GM21423 (cell line): ENCODE results near the gene CSNK1G1.

ENCODE experiments used
- ATAC-seq: cut with Tn5 transposase; IDR thresholded peaks from one replicate; pipeline ENCODE4 v1.9.1; 2021; ENCODE audit warnings: mild to moderate bottlenecking, moderate library complexity; ENCODE audit not compliant: unreplicated experiment

CSNK1G1 gene

DNA sequence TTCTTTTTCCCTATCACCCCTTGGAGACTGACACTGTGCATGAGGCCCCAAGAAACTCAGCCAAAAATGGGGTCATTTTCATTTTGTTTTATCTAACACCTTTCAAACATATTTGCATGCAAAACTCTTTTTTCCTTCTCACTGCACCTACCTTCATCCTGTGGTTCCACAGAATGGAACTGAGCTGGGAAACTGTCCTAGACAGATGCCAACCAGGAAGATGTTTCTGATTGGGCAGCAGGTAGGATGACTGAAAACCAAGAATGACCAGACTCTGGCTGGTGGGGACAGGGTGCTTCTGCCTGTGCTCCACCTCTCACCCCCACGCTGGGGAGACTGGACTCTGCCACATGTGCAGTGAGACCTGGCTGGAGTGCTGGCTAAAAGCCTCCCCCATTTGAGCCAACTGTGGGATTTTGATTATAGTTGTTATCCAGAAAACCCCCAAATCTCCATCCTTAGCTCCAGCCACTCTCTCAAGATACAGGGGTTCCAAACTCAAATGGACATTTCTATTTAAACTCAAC is 198.3 kb downstream of the CSNK1G1 start:
- no peak for ATAC-seq

DNA sequence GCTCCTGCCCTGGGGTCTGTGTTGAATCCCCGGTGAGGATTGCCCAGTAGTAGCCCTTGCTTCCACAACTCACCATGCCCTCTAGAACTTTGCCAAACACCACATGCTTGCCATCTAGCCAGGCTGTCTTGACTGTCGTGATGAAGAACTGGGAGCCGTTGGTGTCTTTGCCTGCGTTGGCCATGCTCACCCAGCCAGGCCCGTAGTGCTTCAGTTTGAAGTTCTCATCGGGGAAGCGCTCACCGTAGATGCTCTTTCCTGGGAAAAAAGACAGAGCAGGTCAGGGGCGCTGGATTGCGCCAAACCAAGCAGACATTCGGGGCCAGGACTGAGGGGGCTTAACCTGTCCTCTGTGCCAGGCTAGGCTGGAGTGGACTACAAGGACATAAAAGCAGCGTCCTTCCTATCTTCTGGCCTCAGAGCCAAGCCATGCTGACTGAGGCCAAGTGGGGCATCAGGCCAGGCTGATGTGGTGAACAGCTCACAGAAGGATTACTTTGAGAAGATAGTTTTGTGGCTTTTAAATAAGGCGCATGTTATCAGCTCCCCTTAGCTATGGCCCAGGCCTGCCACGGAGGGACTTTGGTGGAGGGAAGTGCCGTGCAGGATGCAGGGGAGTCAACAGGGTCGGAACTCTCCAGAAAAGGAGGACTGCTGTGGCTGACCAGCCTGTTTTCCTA is 199.2 kb downstream of the CSNK1G1 start:
- no peak for ATAC-seq

GRCh38 chr15:64155802-64156651 is 199.9 kb downstream of the CSNK1G1 start:
- ATAC-seq: no peak

DNA sequence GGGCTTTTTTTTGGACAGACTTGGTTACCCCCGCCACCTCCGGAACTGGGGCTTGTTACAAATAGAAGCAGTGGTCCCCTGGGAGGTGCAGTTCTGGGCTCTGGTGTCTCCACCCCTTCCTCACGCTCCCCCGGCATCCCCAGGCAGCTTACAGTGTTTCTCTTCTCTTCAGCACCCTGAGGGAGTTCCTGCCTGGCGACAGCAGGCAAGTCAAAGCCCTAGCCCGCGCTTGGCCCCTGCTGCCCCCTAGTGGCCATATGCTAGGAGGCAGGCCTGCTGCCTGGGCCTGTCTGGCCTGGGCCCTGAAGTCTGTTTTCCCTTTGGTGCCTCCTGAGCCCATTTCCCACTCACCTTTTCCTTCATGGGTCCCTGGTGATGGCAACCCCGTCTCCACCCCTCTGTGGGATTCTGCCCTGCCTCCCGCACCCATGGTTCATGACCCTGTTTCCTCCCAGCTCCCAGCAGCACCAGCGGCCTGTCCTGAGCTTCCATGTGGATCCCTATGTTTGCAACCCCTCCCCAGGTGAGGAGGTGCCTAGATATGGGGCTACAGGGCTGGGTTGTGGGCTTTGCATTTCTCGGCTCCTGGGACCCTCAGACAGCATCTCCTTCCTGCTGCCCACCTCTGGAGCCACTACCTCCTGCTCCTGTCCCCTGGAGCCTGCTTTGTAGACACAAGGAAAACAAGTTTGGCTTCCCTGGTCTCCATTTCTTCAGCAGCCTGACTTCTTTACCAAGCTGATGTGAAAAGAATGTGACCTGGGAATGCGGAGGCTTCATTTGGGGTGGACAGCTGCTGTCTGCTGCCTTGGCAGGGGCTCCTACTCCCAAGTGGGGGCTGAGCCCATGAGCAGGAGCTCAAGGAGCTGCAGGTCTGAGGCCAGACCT is 202.2 kb downstream of the CSNK1G1 start:
- peak; percentile 55 for ATAC-seq

DNA sequence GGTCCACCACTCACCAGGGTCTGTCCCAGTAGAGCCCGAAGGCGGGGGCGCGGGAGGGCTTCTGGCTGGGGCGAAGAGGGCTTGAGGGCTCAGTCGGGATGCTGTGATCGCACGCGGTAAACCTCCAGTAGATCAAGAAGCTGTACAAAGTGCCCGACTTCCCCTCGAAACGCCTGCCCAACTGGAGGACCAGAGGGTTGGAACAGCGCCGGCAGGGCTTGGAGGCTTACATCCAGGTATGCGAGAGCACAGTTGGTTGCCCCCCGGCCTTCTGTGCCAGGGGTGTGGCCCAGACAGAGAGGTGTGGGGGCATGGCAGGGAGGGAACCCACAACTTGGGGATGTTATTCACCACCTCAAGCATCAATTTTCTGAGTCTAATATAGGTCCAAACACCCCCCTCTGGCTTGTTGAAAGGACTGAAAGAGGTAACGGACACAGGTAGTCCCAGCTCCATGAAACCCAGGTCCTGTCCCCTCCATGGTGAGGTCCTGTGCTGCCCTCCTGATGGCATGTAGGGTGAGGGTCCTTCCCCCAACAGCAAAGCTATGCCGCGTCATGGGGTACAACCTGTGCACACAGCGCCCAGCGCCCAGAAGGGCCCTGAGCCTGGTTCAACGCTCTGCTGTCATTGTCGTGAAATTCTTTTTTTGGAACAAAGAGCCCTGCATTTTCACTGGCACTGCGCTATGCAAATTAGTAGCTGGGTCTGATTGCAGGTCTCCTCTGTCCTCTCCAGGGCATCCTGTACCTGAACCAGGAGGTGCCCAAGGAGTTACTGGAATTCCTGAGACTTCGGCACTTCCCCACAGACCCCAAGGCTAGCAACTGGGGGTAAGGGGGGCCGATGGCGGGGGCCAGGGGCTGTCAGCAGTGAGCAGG is 203.2 kb downstream of the CSNK1G1 start:
- ATAC-seq: peak; percentile 18

DNA sequence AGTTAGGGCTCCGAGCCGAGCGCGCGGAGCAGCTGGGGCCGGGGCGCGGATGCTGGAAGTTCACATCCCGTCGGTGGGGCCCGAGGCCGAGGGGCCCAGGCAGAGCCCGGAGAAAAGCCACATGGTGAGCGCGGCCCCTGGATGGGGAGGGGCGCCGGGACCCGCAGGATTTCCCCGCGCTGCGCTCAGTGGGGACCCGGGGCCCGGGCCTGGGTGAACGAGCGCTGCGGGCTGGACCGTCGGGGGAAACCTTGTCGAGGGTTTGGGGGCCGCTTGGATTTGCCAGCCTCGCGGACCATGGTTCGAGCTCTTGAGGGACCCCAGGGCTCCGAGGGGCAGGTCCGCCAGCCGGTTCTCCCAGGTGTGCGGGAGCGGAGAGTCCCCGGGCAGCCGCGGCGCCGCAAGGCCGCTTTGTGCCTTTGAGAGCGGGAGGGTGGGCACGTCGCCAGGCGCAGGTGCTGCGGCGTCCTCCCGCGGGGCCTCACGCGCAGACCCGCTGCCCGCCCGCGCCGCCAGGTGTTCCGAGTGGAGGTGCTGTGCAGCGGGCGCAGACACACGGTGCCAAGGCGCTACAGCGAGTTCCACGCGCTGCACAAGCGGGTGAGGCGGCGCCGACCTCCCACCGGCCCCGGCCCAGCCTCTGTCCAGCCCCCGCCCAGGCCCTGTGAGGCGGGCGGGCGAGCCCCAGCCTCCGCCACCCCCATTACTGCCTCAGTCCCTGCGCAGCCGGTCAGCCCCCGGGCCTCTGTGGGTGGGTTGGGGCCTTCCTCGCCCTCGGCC is 204.1 kb downstream of the CSNK1G1 start, which contains the start of gene SNX22:
Gene SNX22 (plus strand): TSS at position 5 of the 780 bp plus-strand sequence. CDS start 45 bp downstream, at position 50.
- ATAC-seq: peak; percentile 7

DNA sequence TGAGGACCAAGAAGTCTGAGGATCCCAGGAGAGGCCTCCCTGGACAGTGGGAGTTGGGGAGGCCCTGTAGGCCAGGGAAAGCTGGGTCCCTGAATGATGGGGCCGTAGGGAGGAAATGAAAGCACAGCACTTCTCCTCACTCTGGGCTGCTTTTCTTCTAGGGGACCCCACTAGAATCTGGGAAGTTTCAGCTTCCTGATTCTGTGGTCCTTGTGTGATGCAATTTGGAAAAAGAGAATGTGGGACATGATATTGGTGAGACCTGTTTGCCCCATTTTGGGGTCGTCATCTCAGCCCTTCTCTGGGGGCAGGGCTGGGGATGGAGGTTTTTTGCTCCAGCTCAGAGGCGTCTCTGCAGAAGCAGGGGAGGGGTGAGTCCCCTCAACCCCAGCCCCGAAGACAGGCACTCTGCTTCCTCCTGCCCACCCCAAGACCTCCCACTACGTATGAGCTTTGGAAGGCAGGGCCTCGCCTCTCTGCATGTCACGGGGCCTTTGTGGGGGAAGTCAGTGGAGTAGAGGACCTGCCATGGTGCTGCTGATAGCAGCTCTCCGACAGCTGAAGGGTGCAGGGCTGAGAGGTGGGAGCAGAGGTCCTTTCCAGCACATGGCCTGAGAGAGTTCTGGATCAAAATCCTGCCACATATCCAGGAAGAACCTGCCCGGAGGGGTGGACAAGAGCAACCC is 205.9 kb downstream of the CSNK1G1 start:
- no peak for ATAC-seq

DNA sequence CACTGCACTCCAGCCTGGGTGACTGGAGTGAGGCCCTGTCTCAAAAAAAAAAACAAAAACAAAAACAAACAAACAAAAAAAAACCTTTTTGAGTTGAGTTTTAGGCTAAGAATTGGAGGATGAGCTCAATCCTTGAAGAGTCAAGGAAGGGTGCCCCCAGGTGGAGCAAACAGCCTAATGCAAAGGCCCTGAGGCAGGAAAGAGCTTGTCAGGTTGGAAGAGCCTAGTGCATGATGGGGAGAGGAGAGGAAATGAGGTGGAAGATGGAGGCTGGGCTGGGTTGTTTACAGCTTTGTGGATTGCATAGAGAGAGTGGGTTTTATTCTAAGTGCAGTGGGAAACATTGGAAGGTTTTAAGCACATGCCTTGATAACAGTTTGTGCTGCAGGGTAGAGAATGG is 206.5 kb downstream of the CSNK1G1 start:
- no peak for ATAC-seq

DNA sequence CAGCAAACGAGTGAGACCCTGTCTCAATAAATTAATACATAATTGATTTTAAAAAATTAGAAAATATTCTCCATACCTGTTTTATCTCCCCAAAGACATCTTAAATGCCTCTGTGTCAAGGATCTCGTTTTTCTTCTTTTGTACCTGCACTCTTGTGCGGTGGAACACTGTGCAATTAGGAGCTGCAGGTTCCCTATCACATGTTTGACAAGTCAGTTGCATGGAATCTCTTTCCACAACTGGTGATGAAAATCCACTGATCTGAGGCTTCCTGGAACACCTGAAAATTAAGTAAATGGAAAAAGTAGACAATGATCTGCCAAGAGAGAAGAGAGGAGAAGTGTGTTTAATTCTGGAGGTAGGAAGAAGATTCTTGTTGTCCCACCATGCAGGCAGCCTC is 207.4 kb downstream of the CSNK1G1 start:
- no peak for ATAC-seq

GRCh38 chr15:64148168-64148567 is 207.8 kb downstream of the CSNK1G1 start:
- ATAC-seq: no peak

GRCh38 chr15:64146885-64147681 is 208.9 kb downstream of the CSNK1G1 start:
- ATAC-seq: no peak

- ATAC-seq: no peak
These were observed 209.5 kb downstream of the CSNK1G1 start for GRCh38 chr15:64146520-64146884.

DNA sequence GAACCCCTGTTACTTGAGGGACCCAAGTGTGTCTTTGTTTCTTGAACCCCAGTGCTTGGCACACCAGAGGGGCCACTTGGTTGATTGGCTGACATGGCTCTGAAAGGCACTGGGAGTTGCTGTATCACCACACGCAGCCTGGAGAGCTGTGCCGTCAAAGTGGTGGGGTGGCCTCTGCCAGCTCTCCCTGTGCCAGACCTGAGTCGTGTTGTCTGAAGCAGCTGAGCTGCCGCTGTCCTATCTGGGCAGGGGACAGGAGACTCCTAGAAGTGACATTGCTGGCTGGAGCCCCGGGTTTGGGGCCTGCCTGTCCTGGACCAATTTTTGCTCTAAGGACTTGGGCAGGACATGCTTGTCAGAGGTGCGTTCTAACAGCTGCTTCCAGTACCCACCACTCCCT is 209.9 kb downstream of the CSNK1G1 start:
- no peak for ATAC-seq

DNA sequence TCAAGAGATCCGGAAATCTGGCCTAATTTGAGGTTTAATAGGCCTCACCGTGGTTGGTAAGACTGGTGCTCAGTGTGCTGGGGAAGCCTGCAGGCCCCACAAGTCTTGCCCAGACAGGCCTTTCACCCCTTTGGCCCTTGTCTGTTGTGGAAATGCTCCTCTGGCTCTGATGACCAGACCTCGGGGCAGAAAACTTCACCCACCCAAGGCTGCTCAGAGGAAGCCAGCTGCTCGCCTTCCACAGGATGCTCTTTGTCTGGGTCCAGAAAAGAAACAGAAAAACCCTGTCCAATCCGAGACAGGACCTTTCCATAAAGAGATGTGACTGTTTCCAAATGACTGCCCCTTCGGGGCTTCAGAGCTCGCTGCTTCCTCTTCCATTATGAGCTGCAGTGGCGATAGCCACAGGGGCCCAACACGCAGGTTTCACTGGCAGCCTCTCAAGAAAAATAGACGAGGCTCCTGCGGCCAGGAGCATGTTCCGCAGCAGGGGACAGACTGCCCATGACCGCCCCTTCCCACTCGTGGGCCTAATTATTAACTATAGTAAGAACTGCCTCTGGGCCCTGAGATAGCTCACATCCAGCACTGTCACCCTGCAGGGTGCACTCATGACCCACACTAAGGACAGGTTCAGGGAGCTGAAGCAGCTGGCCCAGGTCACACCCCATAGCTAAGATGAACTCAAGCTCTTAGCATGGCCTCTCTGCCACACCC is 211.2 kb downstream of the CSNK1G1 start:
- peak; percentile 65 for ATAC-seq

- no peak for ATAC-seq
These were observed 211.8 kb downstream of the CSNK1G1 start for GRCh38 chr15:64144192-64144564.

DNA sequence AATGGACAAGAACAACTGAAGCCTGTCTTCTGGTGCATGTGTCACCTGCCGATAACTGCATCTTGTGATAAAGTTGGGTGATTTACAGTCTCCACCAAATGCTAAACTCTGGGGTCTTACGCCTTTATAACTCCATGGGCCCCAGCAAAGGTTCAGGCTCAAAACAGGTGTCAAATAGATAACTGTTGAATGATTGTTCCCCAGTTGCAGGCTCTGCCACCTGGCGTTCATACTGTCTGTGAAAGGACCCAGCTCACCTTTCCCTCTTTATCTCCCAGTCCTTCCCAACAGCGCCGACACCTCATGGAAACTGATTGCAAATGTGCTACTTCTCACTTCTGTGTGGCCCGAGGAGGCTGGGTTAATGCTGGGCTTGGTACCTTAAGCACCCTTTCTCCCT is 212.7 kb downstream of the CSNK1G1 start:
- ATAC-seq: no peak

DNA sequence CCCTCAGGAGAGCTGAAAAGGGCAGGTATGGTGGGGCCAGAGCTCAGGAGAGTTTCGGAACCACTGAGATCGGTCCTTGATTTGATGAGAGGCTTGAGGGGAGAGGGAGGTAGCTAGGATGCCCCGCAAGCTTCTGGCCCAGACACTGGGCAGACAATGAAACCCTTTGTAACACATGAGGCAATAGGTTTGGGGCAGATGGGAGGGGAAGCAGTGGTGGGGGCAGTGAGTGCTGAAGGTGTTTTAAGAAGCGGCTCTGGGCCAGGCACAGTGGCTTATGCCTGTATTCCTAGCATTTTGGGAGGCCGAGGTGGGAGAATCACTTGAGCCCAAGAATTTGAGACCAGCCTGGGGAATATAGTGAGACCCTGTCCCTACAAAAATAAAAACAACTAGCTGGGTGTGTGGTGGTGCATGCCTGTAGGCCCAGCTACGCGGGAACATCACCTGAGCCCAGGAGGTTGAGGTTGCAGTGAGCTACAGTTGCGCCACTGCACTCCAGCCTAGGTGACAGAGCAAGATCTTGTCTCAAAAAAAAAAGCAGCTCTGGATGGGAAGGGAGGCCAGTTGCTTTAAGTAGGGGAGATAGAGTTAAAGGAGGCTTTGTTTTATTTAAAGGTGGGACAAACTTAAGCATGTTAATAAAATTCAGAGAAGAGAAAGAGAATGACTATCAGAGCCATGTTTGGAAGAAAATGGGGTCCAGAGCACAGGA is 214.0 kb downstream of the CSNK1G1 start:
- no peak for ATAC-seq
